Esophagus (tissue), 2 donors: ENCODE results near the gene GDAP1L1. TPM values are rescaled to one million over a fixed set of nuclear protein-coding genes. Genes with fewer than 3 reads are reported as not detected.

Source experiments
- H3K27ac ChIP-seq, 2 donors: one replicate each; pipeline ENCODE4 v1.5.1; 2013; ENCODE audit warnings: low read depth in 2 of 2, mild to moderate bottlenecking in 2 of 2, inconsistent platforms in 1 of 2, low read length in 1 of 2, moderate library complexity in 1 of 2
- H3K27me3 ChIP-seq, 2 donors: one replicate each; pipeline ENCODE4 v1.6.1; 2013; ENCODE audit warnings: low read length in 2 of 2, control low read depth in 1 of 2, mild to moderate bottlenecking in 1 of 2; ENCODE audit not compliant: insufficient read depth in 2 of 2, control insufficient read depth in 1 of 2
- H3K36me3 ChIP-seq, 2 donors: one replicate each; pipeline ENCODE4 v1.6.1; 2013; ENCODE audit warnings: low read length in 1 of 2; ENCODE audit not compliant: control insufficient read depth in 2 of 2, insufficient read depth in 2 of 2
- H3K4me1 ChIP-seq, 2 donors: one replicate each; pipeline ENCODE4 v1.6.1; 2013; ENCODE audit warnings: low read length in 1 of 2; ENCODE audit not compliant: control insufficient read depth in 2 of 2, insufficient read depth in 2 of 2
- H3K4me3 ChIP-seq, 2 donors: one replicate each; pipeline ENCODE4 v1.5.1; 2013; ENCODE audit warnings: low read length in 2 of 2, mild to moderate bottlenecking in 2 of 2, low read depth in 1 of 2, moderate library complexity in 1 of 2
- H3K9me3 ChIP-seq, 2 donors: one replicate each; pipeline ENCODE4 v1.6.1; 2013; ENCODE audit warnings: mild to moderate bottlenecking in 2 of 2, low read depth in 1 of 2, low read length in 1 of 2, moderate library complexity in 1 of 2; ENCODE audit not compliant: control insufficient read depth in 2 of 2, insufficient read depth in 1 of 2
- WGBS, 2 donors: extraction: QIAGEN DNeasy Blood & Tissue Kit; methylation state at CpG; one replicate each; pipeline ENCODE4 v1.1.7; 2013; 5-methylcytosine and 5-hydroxymethylcytosine counted together
- polyA plus RNA-seq, 2 donors: library from polyadenylated mRNA; stranded (reverse); fragments of 200-250 nt; gene quantifications; one replicate each; pipeline ENCODE4 v1.2.3, GENCODE V29; 2013
- donor health status: healthy with polysubstance abuse.
- donor health status: Bipolar disorder and iron deficiency.

Gene GDAP1L1
- polyA plus RNA-seq, 2 donors = not detected

- WGBS, 2 donors = 59 to 74% methylated on average over 4 of the region's 4 CpGs
- Histone ChIP-seq H3K4me1 (peaks cover 2 to 3% of the 10 kb centered on the region in 2 donors), H3K9me3 (no peaks in the 10 kb centered on the region), H3K27me3 (no peaks in the 10 kb centered on the region), H3K36me3 (no peaks in the 10 kb centered on the region), H3K27ac (no peak overlapping the region), H3K4me3 (no peak overlapping the region)
Measured at GRCh38 chr20:44245977-44246376, 1.1 kb upstream of the GDAP1L1 start.

GRCh38 chr20:44247586-44248409, 690 bp downstream of the GDAP1L1 start:
- H3K36me3 ChIP-seq = no peaks in the 10 kb centered on the region
- 9 to 11% methylated on average over 31 of the region's 31 CpGs for WGBS, 2 donors
- peaks cover 2 to 3% of the 10 kb centered on the region in 2 donors for H3K4me1 ChIP-seq
- no peak overlapping the region for H3K4me3 ChIP-seq
- H3K9me3 ChIP-seq = no peaks in the 10 kb centered on the region
- no peaks in the 10 kb centered on the region for H3K27me3 ChIP-seq
- no peak overlapping the region for H3K27ac ChIP-seq

GRCh38 chr20:44248410-44248759, 1.3 kb downstream of the GDAP1L1 start:
- Histone ChIP-seq H3K9me3 (no peaks in the 10 kb centered on the region), H3K4me1 (peaks cover 2 to 3% of the 10 kb centered on the region in 2 donors), H3K36me3 (no peaks in the 10 kb centered on the region), H3K4me3 (no peak overlapping the region), H3K27ac (no peak overlapping the region), H3K27me3 (no peaks in the 10 kb centered on the region)
- 39 to 51% methylated on average over 3 of the region's 3 CpGs for WGBS, 2 donors

- H3K4me3 ChIP-seq = no peak overlapping the region
- peaks cover 2 to 3% of the 10 kb centered on the region in 2 donors for H3K4me1 ChIP-seq
- no peaks in the 10 kb centered on the region for H3K27me3 ChIP-seq
- no peaks in the 10 kb centered on the region for H3K9me3 ChIP-seq
- WGBS, 2 donors = 65 to 66% methylated on average over 4 of the region's 4 CpGs
- H3K36me3 ChIP-seq = no peaks in the 10 kb centered on the region
- no peak overlapping the region for H3K27ac ChIP-seq
Measured at GRCh38 chr20:44251284-44251683, 4.2 kb downstream of the GDAP1L1 start.

GRCh38 chr20:44253528-44253927, 6.4 kb downstream of the GDAP1L1 start:
- WGBS, 2 donors = 75 to 80% methylated on average over 3 of the region's 3 CpGs

GRCh38 chr20:44254073-44254472, 7.0 kb downstream of the GDAP1L1 start:
- no peak overlapping the region for H3K4me3 ChIP-seq
- 80 to 84% methylated on average over 8 of the region's 8 CpGs for WGBS, 2 donors
- H3K36me3 ChIP-seq = no peaks in the 10 kb centered on the region
- no peak overlapping the region for H3K27ac ChIP-seq
- no peaks in the 10 kb centered on the region for H3K9me3 ChIP-seq
- H3K4me1 ChIP-seq = no peaks in the 10 kb centered on the region
- no peaks in the 10 kb centered on the region for H3K27me3 ChIP-seq

More at GRCh38 chr20:44253528-44253927, 6.4 kb downstream of the GDAP1L1 start:
- no peaks in the 10 kb centered on the region for H3K27me3 ChIP-seq
- no peak overlapping the region for H3K27ac ChIP-seq
- no peaks in the 10 kb centered on the region for H3K4me1 ChIP-seq
- no peak overlapping the region for H3K4me3 ChIP-seq
- no peaks in the 10 kb centered on the region for H3K9me3 ChIP-seq
- H3K36me3 ChIP-seq = no peaks in the 10 kb centered on the region

GRCh38 chr20:44255942-44256341, 8.8 kb downstream of the GDAP1L1 start:
- Histone ChIP-seq H3K36me3 (no peaks in the 10 kb centered on the region), H3K27ac (no peak overlapping the region), H3K9me3 (no peaks in the 10 kb centered on the region), H3K4me1 (no peaks in the 10 kb centered on the region), H3K27me3 (no peaks in the 10 kb centered on the region), H3K4me3 (no peak overlapping the region)
- 88 to 98% methylated on average over 1 of the region's 1 CpG for WGBS, 2 donors

GRCh38 chr20:44256961-44257360, 9.9 kb downstream of the GDAP1L1 start:
- H3K27ac ChIP-seq = no peak overlapping the region
- H3K36me3 ChIP-seq = no peaks in the 10 kb centered on the region
- H3K4me1 ChIP-seq = no peaks in the 10 kb centered on the region
- no peaks in the 10 kb centered on the region for H3K9me3 ChIP-seq
- no peaks in the 10 kb centered on the region for H3K27me3 ChIP-seq
- H3K4me3 ChIP-seq = no peak overlapping the region
- 87 to 90% methylated on average over 21 of the region's 21 CpGs for WGBS, 2 donors

- WGBS, 2 donors = 87 to 91% methylated on average over 28 of the region's 28 CpGs
- Histone ChIP-seq H3K27ac (no peak overlapping the region), H3K27me3 (no peaks in the 10 kb centered on the region), H3K4me1 (no peaks in the 10 kb centered on the region), H3K4me3 (no peak overlapping the region), H3K36me3 (no peaks in the 10 kb centered on the region), H3K9me3 (no peaks in the 10 kb centered on the region)
Measured at GRCh38 chr20:44258226-44258890, 11.2 kb downstream of the GDAP1L1 start.

GRCh38 chr20:44264287-44264686, 17.2 kb downstream of the GDAP1L1 start:
- H3K27me3 ChIP-seq = no peaks in the 10 kb centered on the region
- WGBS, 2 donors = 58 to 60% methylated on average over 5 of the region's 5 CpGs
- no peak overlapping the region for H3K27ac ChIP-seq
- H3K36me3 ChIP-seq = no peaks in the 10 kb centered on the region
- no peaks in the 10 kb centered on the region for H3K9me3 ChIP-seq
- no peak overlapping the region for H3K4me3 ChIP-seq
- H3K4me1 ChIP-seq = no peaks in the 10 kb centered on the region
